Right cardiac atrium (tissue), 5 donors: ENCODE data around the gene IGSF22. TPM values are rescaled to one million over a fixed set of nuclear protein-coding genes. Genes with fewer than 3 reads are reported as not detected.
"Not testable (repeated sequence)": the region's sequence is repeated elsewhere in the genome, so short reads cannot be mapped to it uniquely, and the experiment has no call there.

Source experiments
- ATAC-seq, 2 donors: fragments of 200-7000 bp; cut with Tn5 transposase; one replicate each; pipeline versions ENCODE4 v1.8.0 to v1.9.1; 2020; ENCODE audit warnings: moderate library complexity in 2 of 2, mild to moderate bottlenecking in 1 of 2
- DNase-seq, 3 donors: peaks; one replicate each; pipeline ENCODE4 v3.0.0-alpha.2; 2020
- H3K27ac ChIP-seq: one replicate; pipeline ENCODE4 v1.5.1; 2013; ENCODE audit warnings: mild to moderate bottlenecking, low read length, control low read depth, moderate library complexity
- H3K27me3 ChIP-seq: one replicate; pipeline ENCODE4 v1.6.1; 2013; ENCODE audit not compliant: control insufficient read depth, insufficient read depth
- H3K4me1 ChIP-seq: one replicate; pipeline ENCODE4 v1.6.1; 2013; ENCODE audit warnings: low read length; ENCODE audit not compliant: control insufficient read depth, insufficient read depth
- H3K4me3 ChIP-seq: one replicate; pipeline ENCODE4 v1.5.1; 2013; ENCODE audit warnings: low read length, control low read depth
- H3K9me3 ChIP-seq: one replicate; pipeline ENCODE4 v1.6.1; 2013; ENCODE audit warnings: low read length; ENCODE audit not compliant: control insufficient read depth
- WGBS: extraction: QIAGEN DNeasy Blood & Tissue Kit; methylation state at CpG from one replicate; pipeline ENCODE4 v1.1.7; 2013; 5-methylcytosine and 5-hydroxymethylcytosine counted together
- intact Hi-C, 4 donors: fragments of 100-400 bp; cut with DNase I; formaldehyde crosslinking; loops; one replicate each; pipeline versions ENCODE4 v1.11.0 to v1.14.0; 2022 to 2023
- polyA plus RNA-seq: library from polyadenylated mRNA; stranded (reverse); fragments of 200-250 nt; gene quantifications from one replicate; pipeline ENCODE4 v1.2.3, GENCODE V29; 2013
- total RNA-seq, 4 donors: library from RNA; stranded (reverse); fragmentation: NEBNext Ultra II Directional; extraction: Animal tissue kit (Norgen Biotek cat#: 25700); gene quantifications; one replicate each; pipeline ENCODE4 v1.2.1, GENCODE V29; 2021
- donor health status: healthy with polysubstance abuse.
- donor health status: DM: no; HTN: yes; CAD: no.
- donor health status: DM: no; HTN: no; CAD: no.
- donor health status: DM: no; HTN: yes; CAD: no; lungs with severe emphysema.
- donor health status: DM: yes; HTN: yes; CAD: no.

The IGSF22 gene
- total and polyA plus RNA-seq, 5 donors: 0.66 to 1.3 (median 1.1) TPM

DNA sequence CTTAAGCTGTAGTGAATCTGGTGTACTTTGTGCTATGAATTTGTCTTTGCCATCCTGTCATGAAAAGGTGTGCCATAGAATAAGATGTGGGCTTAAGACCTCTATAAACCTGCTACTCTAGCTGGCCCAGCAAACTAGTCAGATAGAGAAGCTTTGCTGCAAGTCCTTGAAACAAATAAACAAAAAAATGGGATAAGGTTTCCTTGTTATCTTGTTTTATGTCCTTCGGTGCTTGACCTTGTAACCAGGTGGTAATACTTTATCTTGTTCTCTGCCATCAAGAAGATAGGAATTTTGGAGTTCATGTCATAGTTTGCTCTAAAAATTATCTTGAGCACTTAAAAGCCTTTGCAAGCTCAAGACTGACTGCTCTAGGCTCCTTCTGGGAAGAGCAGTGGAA is 41.7 kb downstream of the IGSF22 start:
- Histone ChIP-seq H3K4me3 (no peak overlapping the region), H3K4me1 (no peaks in the 10 kb centered on the region), H3K27me3 (no peaks in the 10 kb centered on the region), H3K27ac (no peak overlapping the region), H3K9me3 (no peaks in the 10 kb centered on the region)
- intact Hi-C loops: no loop called here
- DNase-seq (no peak), ATAC-seq (no peak)
- 89% methylated on average over 1 of the region's 1 CpG for WGBS

GRCh38 chr11:18682466-18682865 is 43.5 kb downstream of the IGSF22 start:
- Histone ChIP-seq H3K27ac (no peak overlapping the region), H3K4me3 (no peak overlapping the region), H3K9me3 (no peaks in the 10 kb centered on the region), H3K4me1 (no peaks in the 10 kb centered on the region), H3K27me3 (no peaks in the 10 kb centered on the region)
- WGBS: 93% methylated on average over 3 of the region's 3 CpGs
- intact Hi-C loops: no loop called here
- DNase-seq: no peak
- ATAC-seq: no peak

DNA sequence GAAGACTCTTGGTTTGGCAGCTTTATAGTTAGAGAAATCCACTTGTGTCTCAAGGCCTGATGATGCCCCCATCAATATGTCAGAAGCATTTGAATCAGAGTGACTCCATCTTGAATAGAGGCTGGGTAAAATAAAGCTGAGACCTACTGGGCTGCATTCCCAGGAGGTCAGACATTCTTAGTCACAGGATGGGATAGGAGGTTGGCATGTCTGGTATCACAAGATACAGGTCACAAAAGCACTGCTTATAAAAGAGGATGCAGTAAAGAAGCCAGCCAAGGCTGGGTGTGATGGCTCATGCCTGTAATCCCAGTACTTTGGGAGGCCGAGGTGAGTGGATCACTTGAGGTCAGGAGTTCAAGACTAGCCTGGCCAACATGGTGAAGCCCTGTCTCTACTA is 44.0 kb downstream of the IGSF22 start:
- H3K27me3 ChIP-seq, H3K27ac ChIP-seq, ATAC-seq, H3K4me3 ChIP-seq, H3K4me1 ChIP-seq, DNase-seq, H3K9me3 ChIP-seq, intact Hi-C loops: not testable (repeated sequence)
- WGBS: 74% methylated on average over 1 of the region's 1 CpG

GRCh38 chr11:18677560-18677959 is 48.4 kb downstream of the IGSF22 start:
- WGBS: 87% methylated on average over 3 of the region's 3 CpGs
- Histone ChIP-seq H3K27me3 (no peaks in the 10 kb centered on the region), H3K27ac (no peak overlapping the region), H3K9me3 (no peaks in the 10 kb centered on the region), H3K4me1 (no peaks in the 10 kb centered on the region), H3K4me3 (no peak overlapping the region)
- DNase-seq (no peak), ATAC-seq (no peak)
- intact Hi-C loops: no loop called here

GRCh38 chr11:18676803-18677202 is 49.2 kb downstream of the IGSF22 start:
- H3K27me3 ChIP-seq: no peaks in the 10 kb centered on the region
- DNase-seq: no peak
- no peak overlapping the region for H3K27ac ChIP-seq
- intact Hi-C loops: no loop called here
- 89% methylated on average over 4 of the region's 4 CpGs for WGBS
- H3K4me1 ChIP-seq: no peaks in the 10 kb centered on the region
- no peaks in the 10 kb centered on the region for H3K9me3 ChIP-seq
- no peak overlapping the region for H3K4me3 ChIP-seq
- ATAC-seq: no peak

- H3K9me3 ChIP-seq, H3K27me3 ChIP-seq, intact Hi-C loops, DNase-seq, H3K27ac ChIP-seq, ATAC-seq, H3K4me1 ChIP-seq, H3K4me3 ChIP-seq: not testable (repeated sequence)
- 77% methylated on average over 7 of the region's 7 CpGs for WGBS
Observed at GRCh38 chr11:18672209-18672608, 53.8 kb downstream of the IGSF22 start.

DNA sequence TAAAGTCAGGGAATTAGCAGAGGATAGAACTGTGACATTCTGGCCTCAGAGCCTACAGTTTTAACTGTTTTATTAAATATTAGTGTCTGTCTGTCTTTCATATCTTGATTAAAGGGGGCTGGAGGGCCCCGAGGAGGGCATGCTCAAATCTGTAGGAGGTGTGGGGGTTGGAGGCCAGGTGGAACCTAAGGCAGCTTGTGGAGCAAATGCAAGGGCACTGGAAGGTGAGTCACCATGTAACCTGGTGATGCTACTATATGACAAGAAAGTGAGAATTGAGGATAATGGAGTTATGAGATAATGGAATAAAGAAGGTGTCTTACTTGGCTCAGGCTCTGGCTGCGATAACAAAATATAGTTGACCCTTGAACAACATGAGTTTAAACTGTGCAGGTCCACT is 54.7 kb downstream of the IGSF22 start:
- H3K27me3 ChIP-seq: no peaks in the 10 kb centered on the region
- H3K27ac ChIP-seq: no peak overlapping the region
- DNase-seq (no peak), ATAC-seq (no peak)
- intact Hi-C loops: no loop called here
- WGBS: 89% methylated on average over 2 of the region's 2 CpGs
- H3K4me1 ChIP-seq: no peaks in the 10 kb centered on the region
- H3K9me3 ChIP-seq: no peaks in the 10 kb centered on the region
- H3K4me3 ChIP-seq: no peak overlapping the region

DNA sequence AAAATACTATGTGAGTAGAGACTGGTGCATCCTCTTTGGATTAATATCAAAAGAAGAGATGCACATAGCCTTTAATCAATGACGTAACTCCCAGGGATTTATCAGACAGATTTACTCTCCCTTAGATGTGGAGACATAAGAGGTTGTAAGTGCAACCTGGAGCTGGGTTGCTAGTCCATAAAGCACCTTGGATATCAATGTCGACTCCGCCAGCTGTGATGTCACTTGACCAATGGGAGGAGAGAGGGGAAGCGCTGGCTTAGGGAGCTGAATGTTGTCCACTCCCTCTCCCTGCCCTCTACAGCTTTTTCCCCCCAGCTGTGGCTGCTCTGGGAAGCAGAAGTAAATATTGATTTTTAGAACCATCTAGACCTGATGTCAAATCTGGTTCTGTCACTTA is 56.3 kb downstream of the IGSF22 start:
- H3K4me1 ChIP-seq: no peaks in the 10 kb centered on the region
- H3K27ac ChIP-seq: no peak overlapping the region
- intact Hi-C loops: no loop called here
- 74% methylated on average over 4 of the region's 4 CpGs for WGBS
- no peaks in the 10 kb centered on the region for H3K27me3 ChIP-seq
- H3K4me3 ChIP-seq: no peak overlapping the region
- ATAC-seq (no peak), DNase-seq (no peak)
- H3K9me3 ChIP-seq: no peaks in the 10 kb centered on the region

DNA sequence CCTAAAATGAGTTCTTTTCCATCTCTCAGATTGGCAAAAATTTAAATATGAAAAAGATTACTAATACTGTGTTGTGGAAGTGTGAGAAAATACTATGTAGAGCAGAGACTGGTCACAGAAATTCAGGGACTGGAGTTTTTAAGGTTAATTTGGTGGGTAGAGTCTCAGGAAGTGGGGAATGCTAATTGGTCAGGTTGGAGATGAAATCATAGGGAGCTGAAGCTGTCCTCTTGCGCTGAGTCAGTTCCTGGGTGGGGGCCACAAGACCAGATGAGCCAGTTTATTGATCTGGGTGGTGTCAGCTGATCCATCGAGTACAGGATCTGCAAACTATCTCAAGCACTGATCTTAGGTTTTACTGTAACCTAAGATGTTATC is 56.8 kb downstream of the IGSF22 start:
- no peak overlapping the region for H3K4me3 ChIP-seq
- no peak overlapping the region for H3K27ac ChIP-seq
- no peaks in the 10 kb centered on the region for H3K27me3 ChIP-seq
- 36% methylated on average over 2 of the region's 2 CpGs for WGBS
- no peak for ATAC-seq
- H3K4me1 ChIP-seq: no peaks in the 10 kb centered on the region
- no peaks in the 10 kb centered on the region for H3K9me3 ChIP-seq
- no peak for DNase-seq
- intact Hi-C loops: no loop called here

DNA sequence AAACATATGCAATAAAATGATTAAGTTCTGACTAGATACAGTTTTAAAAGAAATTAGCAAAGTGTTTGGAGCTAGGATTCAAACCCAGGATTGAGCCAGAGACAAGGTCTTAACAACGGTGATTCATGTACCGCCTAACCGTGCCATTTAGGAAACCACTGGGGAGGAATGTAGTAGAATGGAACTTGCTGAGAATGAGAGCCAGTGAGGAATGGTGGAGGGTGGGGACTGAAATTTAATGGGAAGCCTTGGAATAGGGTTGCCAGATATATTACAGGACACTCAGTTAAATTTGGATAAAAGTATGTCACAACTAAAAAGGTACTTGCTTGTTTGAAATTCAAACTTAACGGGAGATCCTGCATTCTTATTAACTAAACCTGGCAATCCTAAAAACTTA is 57.9 kb downstream of the IGSF22 start:
- H3K4me3 ChIP-seq: no peak overlapping the region
- ATAC-seq: no peak
- intact Hi-C loops: no loop called here
- H3K27ac ChIP-seq: no peak overlapping the region
- no peaks in the 10 kb centered on the region for H3K27me3 ChIP-seq
- no peaks in the 10 kb centered on the region for H3K4me1 ChIP-seq
- 89% methylated on average over 4 of the region's 4 CpGs for WGBS
- no peaks in the 10 kb centered on the region for H3K9me3 ChIP-seq
- no peak for DNase-seq

- H3K9me3 ChIP-seq, DNase-seq, H3K4me3 ChIP-seq, H3K27ac ChIP-seq, ATAC-seq, intact Hi-C loops, H3K27me3 ChIP-seq, H3K4me1 ChIP-seq: not testable (repeated sequence)
- 58% methylated on average over 10 of the region's 10 CpGs for WGBS
Observed at GRCh38 chr11:18665353-18665872, 60.6 kb downstream of the IGSF22 start.

DNA sequence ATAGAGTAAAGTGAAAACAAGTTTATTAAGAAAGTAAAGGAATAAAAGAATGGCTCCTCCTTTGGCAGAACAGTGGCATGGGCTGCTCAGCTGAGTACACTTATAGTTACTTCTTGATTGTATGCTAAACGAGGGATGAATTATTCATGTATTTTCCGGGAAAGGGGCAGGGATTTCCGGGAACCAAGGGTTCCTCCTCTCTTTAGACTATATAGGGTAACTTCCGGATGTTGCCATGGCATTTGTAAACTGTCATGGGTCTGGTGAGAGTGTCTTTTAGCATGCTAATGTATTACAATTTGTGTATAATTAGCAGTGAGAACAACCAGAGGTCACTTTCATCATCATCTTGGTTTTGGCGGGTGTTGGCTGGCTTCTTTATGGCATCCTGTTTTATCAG is 68.3 kb downstream of the IGSF22 start:
- Histone ChIP-seq H3K4me1 (no peaks in the 10 kb centered on the region), H3K27ac (no peak overlapping the region), H3K4me3 (no peak overlapping the region), H3K9me3 (no peaks in the 10 kb centered on the region), H3K27me3 (no peaks in the 10 kb centered on the region)
- DNase-seq: no peak
- intact Hi-C loops: no loop called here
- WGBS: 86% methylated on average over 5 of the region's 5 CpGs
- ATAC-seq: no peak
